Tibial artery (tissue), 4 donors: ENCODE data around the gene TIPARP.

ENCODE experiments used
- DNase-seq, 2 donors: peaks; one replicate each; pipeline ENCODE4 v3.0.0-alpha.2; 2019
- H3K27ac ChIP-seq, 2 donors: fragments of 200-600 bp; sonication (generic) in 1 of 2; 1 replicate in 1 of 2; 2 replicates in 1 of 2; pipeline ENCODE4 v1.5.1; 2018 to 2019; ENCODE audit warnings: mild to moderate bottlenecking in 1 of 2
- H3K27me3 ChIP-seq, 2 donors: fragments of 200-600 bp; sonication (generic) in 1 of 2; one replicate each; pipeline versions ENCODE4 v1.5.1 to v1.6.0; 2016 to 2019
- H3K36me3 ChIP-seq, 3 donors: fragments of 200-600 bp; sonication (generic) in 2 of 3; one replicate each; pipeline ENCODE4 v1.5.1; 2016 to 2019; ENCODE audit warnings: mild to moderate bottlenecking in 2 of 3
- H3K4me1 ChIP-seq, 4 donors: fragments of 200-600 bp; sonication (generic) in 2 of 4; 1 replicate in 3 of 4; 2 replicates in 1 of 4; pipeline ENCODE4 v1.5.1; 2016 to 2019
- H3K4me3 ChIP-seq, 2 donors: fragments of 200-600 bp; sonication (generic) in 1 of 2; 1 replicate in 1 of 2; 2 replicates in 1 of 2; pipeline ENCODE4 v1.5.1; 2018 to 2019; ENCODE audit warnings: mild to moderate bottlenecking in 2 of 2
- H3K9me3 ChIP-seq, 3 donors: fragments of 200-600 bp; sonication (generic) in 1 of 3; one replicate each; pipeline ENCODE4 v1.5.1; 2016 to 2019
- intact Hi-C: fragments of 100-400 bp; cut with DNase I; formaldehyde crosslinking; loops from one replicate; pipeline ENCODE4 v1.15.0; 2023; ENCODE audit warnings: low total_unique reads
- TF ChIP-seq, protein P1 (sequence below), 2 experiments: fragments of 200-600 bp in 1 of 2; fragments of 450-650 bp in 1 of 2; IDR thresholded peaks; one replicate each; pipeline ENCODE4 v1.5.1; 2017 to 2019; ENCODE audit warnings: antibody characterized with exemption in 2 of 2, mild to moderate bottlenecking in 1 of 2, moderate library complexity in 1 of 2

The TIPARP gene

DNA sequence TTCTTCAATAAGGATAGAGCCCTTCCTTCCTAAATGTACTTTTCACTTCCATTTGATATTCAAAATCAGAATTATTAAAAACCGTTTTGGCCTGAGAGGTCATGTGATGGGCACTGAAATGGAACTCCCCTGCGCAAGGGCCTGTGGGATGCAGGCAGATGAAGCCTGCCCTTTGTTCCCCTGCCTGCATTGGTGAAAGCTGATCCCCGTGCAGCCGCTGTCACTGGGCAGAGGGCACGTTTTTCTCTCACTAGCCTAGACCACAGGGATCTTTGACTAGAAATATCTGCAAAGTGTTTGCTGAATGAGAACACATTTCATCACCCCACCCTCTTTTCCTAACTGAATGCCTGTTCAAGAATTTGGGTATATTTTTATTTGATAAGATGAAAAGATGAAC is 74.9 kb downstream of the TIPARP start:
- Histone ChIP-seq H3K36me3 (no peaks in the 10 kb centered on the region), H3K27ac (no peak overlapping the region), H3K27me3 (no peaks in the 10 kb centered on the region), H3K4me3 (no peak overlapping the region), H3K9me3 (no peaks in the 10 kb centered on the region), H3K4me1 (no peaks in the 10 kb centered on the region)
- intact Hi-C loops: no loop called here
- TF ChIP-seq, protein P1, sequence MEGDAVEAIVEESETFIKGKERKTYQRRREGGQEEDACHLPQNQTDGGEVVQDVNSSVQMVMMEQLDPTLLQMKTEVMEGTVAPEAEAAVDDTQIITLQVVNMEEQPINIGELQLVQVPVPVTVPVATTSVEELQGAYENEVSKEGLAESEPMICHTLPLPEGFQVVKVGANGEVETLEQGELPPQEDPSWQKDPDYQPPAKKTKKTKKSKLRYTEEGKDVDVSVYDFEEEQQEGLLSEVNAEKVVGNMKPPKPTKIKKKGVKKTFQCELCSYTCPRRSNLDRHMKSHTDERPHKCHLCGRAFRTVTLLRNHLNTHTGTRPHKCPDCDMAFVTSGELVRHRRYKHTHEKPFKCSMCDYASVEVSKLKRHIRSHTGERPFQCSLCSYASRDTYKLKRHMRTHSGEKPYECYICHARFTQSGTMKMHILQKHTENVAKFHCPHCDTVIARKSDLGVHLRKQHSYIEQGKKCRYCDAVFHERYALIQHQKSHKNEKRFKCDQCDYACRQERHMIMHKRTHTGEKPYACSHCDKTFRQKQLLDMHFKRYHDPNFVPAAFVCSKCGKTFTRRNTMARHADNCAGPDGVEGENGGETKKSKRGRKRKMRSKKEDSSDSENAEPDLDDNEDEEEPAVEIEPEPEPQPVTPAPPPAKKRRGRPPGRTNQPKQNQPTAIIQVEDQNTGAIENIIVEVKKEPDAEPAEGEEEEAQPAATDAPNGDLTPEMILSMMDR (IDR thresholded peaks at IDR 0.05): no peak
- DNase-seq: no peak

GRCh38 chr3:156750191-156750873 is 75.9 kb downstream of the TIPARP start:
- Histone ChIP-seq H3K27me3 (no peaks in the 10 kb centered on the region), H3K4me3 (no peak overlapping the region), H3K36me3 (no peaks in the 10 kb centered on the region), H3K4me1 (no peaks in the 10 kb centered on the region), H3K9me3 (no peaks in the 10 kb centered on the region), H3K27ac (no peak overlapping the region)
- intact Hi-C loops: no loop called here
- TF ChIP-seq, protein P1 (IDR thresholded peaks at IDR 0.05): no peak
- no peak for DNase-seq

DNA sequence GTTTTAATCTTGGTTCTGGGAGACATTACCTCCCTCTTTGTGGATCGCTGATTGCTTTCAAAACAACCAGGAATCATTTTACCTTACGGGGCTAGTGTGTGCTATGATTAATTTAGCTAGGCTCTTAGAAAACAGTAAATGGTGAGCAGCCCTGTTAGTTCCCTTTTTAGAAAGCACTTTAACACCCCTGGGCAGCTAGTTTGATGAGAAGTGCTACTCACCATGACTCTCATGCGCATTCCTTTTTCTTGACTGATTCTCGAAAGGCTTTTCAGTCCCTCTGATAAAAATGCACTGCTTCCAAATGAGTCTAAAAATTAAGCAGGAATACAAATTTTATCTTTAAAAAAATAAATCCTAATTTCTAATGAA is 76.5 kb downstream of the TIPARP start:
- no peak for DNase-seq
- TF ChIP-seq, protein P1 (IDR thresholded peaks at IDR 0.05): no peak
- Histone ChIP-seq H3K9me3 (no peaks in the 10 kb centered on the region), H3K27me3 (no peaks in the 10 kb centered on the region), H3K4me3 (no peak overlapping the region), H3K27ac (no peak overlapping the region), H3K36me3 (no peaks in the 10 kb centered on the region), H3K4me1 (no peaks in the 10 kb centered on the region)
- intact Hi-C loops: no loop called here

- H3K4me3 ChIP-seq: peak overlapping the region in 1 of 2 donors; percentile 2
- H3K9me3 ChIP-seq: no peaks in the 10 kb centered on the region
- TF ChIP-seq, protein P1 (IDR thresholded peaks at IDR 0.05): no peak
- intact Hi-C loops: no loop called here
- peak in 1 of 2 donors; percentile 52 for DNase-seq
- H3K27me3 ChIP-seq: no peaks in the 10 kb centered on the region
- no peaks in the 10 kb centered on the region for H3K4me1 ChIP-seq
- H3K27ac ChIP-seq: no peak overlapping the region
- H3K36me3 ChIP-seq: no peaks in the 10 kb centered on the region
Observed at GRCh38 chr3:156751461-156752025, 77.2 kb downstream of the TIPARP start.
